BE2C (cell line): ENCODE data around the gene C20orf202.

ENCODE experiments used
- DNase-seq: peaks from one replicate; pipeline ENCODE4 v3.0.0-alpha.2; 2020
- H3K27me3 ChIP-seq: fragments of 250-450 bp; sonication (Bioruptor Pico); 2 replicates; pipeline ENCODE4 v1.5.1; 2020; ENCODE audit warnings: mild to moderate bottlenecking
- H3K36me3 ChIP-seq: fragments of 250-450 bp; sonication (Bioruptor Pico); 2 replicates; pipeline ENCODE4 v1.5.1; 2020; ENCODE audit warnings: mild to moderate bottlenecking
- H3K4me1 ChIP-seq: fragments of 250-450 bp; sonication (Bioruptor Pico); 2 replicates; pipeline ENCODE4 v1.5.1; 2020
- H3K4me3 ChIP-seq: 2 replicates; pipeline ENCODE4 v1.5.1; 2011; ENCODE audit warnings: low read depth, low read length
- H3K9me3 ChIP-seq: fragments of 250-450 bp; sonication (Bioruptor Pico); 2 replicates; pipeline ENCODE4 v1.5.1; 2020
- TF ChIP-seq, protein P1 (sequence below): IDR thresholded peaks from 2 replicates; pipeline ENCODE4 v1.5.1; 2012; ENCODE audit warnings: mild to moderate bottlenecking, low read depth, low read length

C20orf202 gene

GRCh38 chr20:1185316-1185741, 17.9 kb upstream of the C20orf202 start:
- H3K27me3 ChIP-seq = peaks cover 21% of the 10 kb centered on the region
- no peaks in the 10 kb centered on the region for H3K9me3 ChIP-seq
- H3K4me3 ChIP-seq = no peak overlapping the region
- no peaks in the 10 kb centered on the region for H3K36me3 ChIP-seq
- TF ChIP-seq, protein P1, sequence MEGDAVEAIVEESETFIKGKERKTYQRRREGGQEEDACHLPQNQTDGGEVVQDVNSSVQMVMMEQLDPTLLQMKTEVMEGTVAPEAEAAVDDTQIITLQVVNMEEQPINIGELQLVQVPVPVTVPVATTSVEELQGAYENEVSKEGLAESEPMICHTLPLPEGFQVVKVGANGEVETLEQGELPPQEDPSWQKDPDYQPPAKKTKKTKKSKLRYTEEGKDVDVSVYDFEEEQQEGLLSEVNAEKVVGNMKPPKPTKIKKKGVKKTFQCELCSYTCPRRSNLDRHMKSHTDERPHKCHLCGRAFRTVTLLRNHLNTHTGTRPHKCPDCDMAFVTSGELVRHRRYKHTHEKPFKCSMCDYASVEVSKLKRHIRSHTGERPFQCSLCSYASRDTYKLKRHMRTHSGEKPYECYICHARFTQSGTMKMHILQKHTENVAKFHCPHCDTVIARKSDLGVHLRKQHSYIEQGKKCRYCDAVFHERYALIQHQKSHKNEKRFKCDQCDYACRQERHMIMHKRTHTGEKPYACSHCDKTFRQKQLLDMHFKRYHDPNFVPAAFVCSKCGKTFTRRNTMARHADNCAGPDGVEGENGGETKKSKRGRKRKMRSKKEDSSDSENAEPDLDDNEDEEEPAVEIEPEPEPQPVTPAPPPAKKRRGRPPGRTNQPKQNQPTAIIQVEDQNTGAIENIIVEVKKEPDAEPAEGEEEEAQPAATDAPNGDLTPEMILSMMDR = no peak
- no peak for DNase-seq
- H3K4me1 ChIP-seq = no peaks in the 10 kb centered on the region

- no peaks in the 10 kb centered on the region for H3K9me3 ChIP-seq
- peak; percentile 40 for DNase-seq
- peaks cover 21% of the 10 kb centered on the region for H3K27me3 ChIP-seq
- no peaks in the 10 kb centered on the region for H3K4me1 ChIP-seq
- no peaks in the 10 kb centered on the region for H3K36me3 ChIP-seq
- TF ChIP-seq, protein P1 = peak; percentile 45
- no peak overlapping the region for H3K4me3 ChIP-seq
These were observed 17.4 kb upstream of the C20orf202 start for GRCh38 chr20:1185790-1186334.

- TF ChIP-seq, protein P1 = no peak
- no peak overlapping the region for H3K4me3 ChIP-seq
- H3K27me3 ChIP-seq = peaks cover 21% of the 10 kb centered on the region
These were observed 16.8 kb upstream of the C20orf202 start for GRCh38 chr20:1186367-1186991.

DNA sequence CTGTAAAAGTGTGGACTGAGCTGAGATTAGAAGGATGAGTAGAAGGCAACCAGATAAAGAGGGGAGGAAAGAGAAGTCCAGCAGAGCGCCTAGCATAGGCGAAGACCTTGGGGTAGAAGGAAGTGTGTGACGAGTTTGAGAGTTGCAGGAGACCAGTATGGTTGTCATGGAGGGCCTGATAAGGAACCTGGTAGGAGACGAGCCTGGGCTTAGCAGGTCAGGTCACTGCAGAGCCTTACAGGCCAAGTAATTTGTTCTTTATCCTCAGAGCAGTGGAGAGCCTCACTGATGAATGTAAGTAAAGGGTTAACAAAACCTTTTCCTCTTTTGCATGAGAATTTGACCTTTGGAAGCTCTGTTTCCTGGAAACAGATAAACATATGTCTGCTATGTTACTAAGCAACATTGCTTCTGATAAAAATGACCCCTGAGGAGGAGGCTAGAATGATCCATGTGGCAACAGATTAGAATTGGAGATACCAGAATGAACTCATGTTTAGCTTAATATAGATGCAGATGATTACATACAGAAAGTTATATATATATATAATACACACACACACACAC, 15.6 kb upstream of the C20orf202 start:
- H3K9me3 ChIP-seq = no peaks in the 10 kb centered on the region
- H3K27me3 ChIP-seq = peaks cover 21% of the 10 kb centered on the region
- DNase-seq = no peak
- H3K4me3 ChIP-seq = no peak overlapping the region
- H3K36me3 ChIP-seq = no peaks in the 10 kb centered on the region
- TF ChIP-seq, protein P1 = no peak
- no peaks in the 10 kb centered on the region for H3K4me1 ChIP-seq

More at GRCh38 chr20:1186367-1186991, 16.8 kb upstream of the C20orf202 start:
- no peak for DNase-seq
- no peaks in the 10 kb centered on the region for H3K36me3 ChIP-seq
- H3K9me3 ChIP-seq = no peaks in the 10 kb centered on the region
- H3K4me1 ChIP-seq = no peaks in the 10 kb centered on the region

GRCh38 chr20:1188347-1188746, 14.9 kb upstream of the C20orf202 start:
- TF ChIP-seq, protein P1 = no peak
- Histone ChIP-seq H3K4me3 (no peak overlapping the region), H3K4me1 (no peaks in the 10 kb centered on the region), H3K9me3 (no peaks in the 10 kb centered on the region), H3K36me3 (no peaks in the 10 kb centered on the region), H3K27me3 (peaks cover 16% of the 10 kb centered on the region)
- DNase-seq = no peak

- no peaks in the 10 kb centered on the region for H3K9me3 ChIP-seq
- peaks cover 3% of the 10 kb centered on the region for H3K27me3 ChIP-seq
- no peak overlapping the region for H3K4me3 ChIP-seq
- no peaks in the 10 kb centered on the region for H3K4me1 ChIP-seq
- TF ChIP-seq, protein P1 = no peak
- no peak for DNase-seq
- H3K36me3 ChIP-seq = no peaks in the 10 kb centered on the region
These were observed 13.4 kb upstream of the C20orf202 start for GRCh38 chr20:1189827-1190226.
